ACC112 (cell line): ENCODE data around the gene HOXC10.

Source experiments
- H2AFZ ChIP-seq: fragments of 200-600 bp; sonication (generic); one replicate; pipeline ENCODE4 v1.6.0; 2017; ENCODE audit warnings: antibody characterized with exemption, low read length; ENCODE audit not compliant: unreplicated experiment
- H3K27ac ChIP-seq: fragments of 200-600 bp; sonication (generic); 2 replicates; pipeline ENCODE4 v1.5.1; 2014; ENCODE audit warnings: low read depth, mild to moderate bottlenecking, antibody characterized with exemption, low read length, moderate library complexity
- H3K27me3 ChIP-seq: fragments of 200-600 bp; sonication (generic); 2 replicates; pipeline ENCODE4 v1.6.1; 2014; ENCODE audit warnings: mild to moderate bottlenecking, antibody characterized with exemption, low read length, moderate library complexity, mixed read lengths; ENCODE audit not compliant: insufficient read depth
- H3K36me3 ChIP-seq: fragments of 200-600 bp; sonication (generic); 2 replicates; pipeline ENCODE4 v1.6.1; 2016; ENCODE audit warnings: mild to moderate bottlenecking, antibody characterized with exemption, low read length, moderate library complexity, mixed read lengths; ENCODE audit not compliant: insufficient read depth
- H3K4me1 ChIP-seq: fragments of 200-600 bp; sonication (generic); one replicate; pipeline ENCODE4 v1.6.1; 2016; ENCODE audit warnings: low read length, mixed read lengths; ENCODE audit not compliant: insufficient read depth, unreplicated experiment, control insufficient read depth
- H3K4me3 ChIP-seq: fragments of 200-600 bp; sonication (generic); 2 replicates; pipeline ENCODE4 v1.5.1; 2014; ENCODE audit warnings: mild to moderate bottlenecking, low read depth, low read length
- H3K79me2 ChIP-seq: fragments of 200-600 bp; sonication (generic); one replicate; pipeline ENCODE4 v1.6.0; 2016; ENCODE audit warnings: low read length; ENCODE audit not compliant: control insufficient read depth, unreplicated experiment, insufficient read depth

Gene HOXC10

DNA sequence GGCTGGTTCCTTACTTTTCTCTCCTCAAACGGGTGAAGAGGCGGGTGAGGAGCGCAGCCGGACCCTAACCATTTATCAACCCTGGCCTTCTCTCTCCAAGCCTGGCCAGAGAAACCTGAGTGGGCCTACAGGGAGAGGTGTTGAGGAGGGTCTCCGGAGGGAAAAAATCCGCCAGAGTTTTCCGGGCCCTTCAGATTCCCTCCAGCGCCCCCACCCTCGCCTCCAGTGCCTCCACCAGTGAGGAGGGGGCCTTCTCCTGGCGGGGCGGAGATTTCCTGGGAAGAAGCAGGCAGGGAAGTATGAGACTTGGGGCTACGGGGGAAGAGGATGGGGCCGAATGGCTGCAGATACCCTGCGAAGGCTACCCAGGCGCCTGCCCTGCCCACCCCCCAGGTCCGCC, 46.5 kb downstream of the HOXC10 start:
- H3K27me3 ChIP-seq: no peaks in the 10 kb centered on the region

DNA sequence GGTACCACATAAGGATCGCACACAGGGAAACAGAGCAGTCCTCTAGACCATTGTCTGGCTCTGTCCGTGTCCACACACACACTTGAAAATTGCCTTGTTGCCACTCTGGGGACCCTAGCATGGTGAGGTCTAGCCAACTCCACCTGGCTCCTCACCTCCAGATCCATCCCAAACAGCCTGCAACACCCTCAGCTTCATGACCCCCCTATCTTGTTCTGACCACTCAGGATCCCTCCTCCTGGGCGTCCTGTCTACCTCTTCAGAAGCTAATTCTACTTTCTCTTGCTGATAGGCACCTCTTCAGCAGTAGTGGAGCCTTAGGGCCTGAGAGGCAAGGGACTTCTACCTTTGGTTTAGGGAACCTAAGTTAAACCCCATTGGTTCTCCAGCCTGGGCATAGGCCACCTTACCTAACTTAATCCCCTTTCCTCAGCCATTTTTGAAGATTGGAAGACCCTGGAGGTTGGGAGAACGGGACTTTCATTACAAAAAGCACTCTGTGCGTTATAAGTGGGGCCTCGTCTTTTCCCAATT, 47.2 kb downstream of the HOXC10 start:
- H3K27ac ChIP-seq: no peak overlapping the region
- no peaks in the 10 kb centered on the region for H3K79me2 ChIP-seq
- H3K36me3 ChIP-seq: no peaks in the 10 kb centered on the region
- H2AFZ ChIP-seq: no peak overlapping the region
- peaks cover 11% of the 10 kb centered on the region for H3K4me1 ChIP-seq
- no peaks in the 10 kb centered on the region for H3K27me3 ChIP-seq
- no peak overlapping the region for H3K4me3 ChIP-seq

More for the DNA sequence above, 46.5 kb downstream of the HOXC10 start:
- Histone ChIP-seq H3K79me2 (no peaks in the 10 kb centered on the region), H3K4me1 (peaks cover 11% of the 10 kb centered on the region), H3K4me3 (peak overlapping the region; percentile 71), H2AFZ (peak overlapping the region; percentile 51), H3K36me3 (no peaks in the 10 kb centered on the region), H3K27ac (peak overlapping the region; percentile 11; the same call in 1 of the 2 replicates)

DNA sequence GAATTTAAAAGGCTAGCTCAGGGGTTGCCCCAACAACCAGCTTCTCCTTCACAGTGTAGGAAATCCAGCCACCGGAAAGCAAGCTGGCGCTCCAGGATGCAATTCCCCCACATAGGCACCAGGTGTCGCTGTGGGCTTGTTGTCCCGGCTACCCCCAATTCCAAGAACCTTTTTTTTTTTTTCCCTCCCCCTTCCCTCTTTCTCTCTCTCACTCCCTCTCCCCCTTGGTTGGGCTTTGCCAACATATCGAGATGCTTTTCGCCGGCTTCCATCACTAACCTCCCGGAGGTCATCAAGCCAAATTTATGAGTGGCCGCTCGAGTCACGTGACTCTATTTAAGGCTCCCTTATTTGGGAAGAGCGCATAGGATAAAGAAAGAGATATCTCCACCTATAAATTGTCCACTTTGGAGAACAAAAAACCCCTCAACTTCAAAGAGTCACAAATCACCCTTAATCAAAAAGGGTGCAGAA, 47.7 kb downstream of the HOXC10 start, which contains the start of gene HOXC5:
TSS of gene HOXC5 (plus strand) at position 424 of the 474 bp plus-strand sequence. CDS start 73 bp downstream, outside the sequence.
- peak within 1 kb of the TSS; percentile 100 for H2AFZ ChIP-seq
- H3K36me3 ChIP-seq: no peaks in the 10 kb centered on the region
- peaks cover 11% of the 10 kb centered on the region for H3K4me1 ChIP-seq
- peak within 1 kb of the TSS; percentile 5; the same call in 1 of the 2 replicates for H3K27ac ChIP-seq
- peak within 1 kb of the TSS; percentile 79 for H3K4me3 ChIP-seq
- no peaks in the 10 kb centered on the region for H3K27me3 ChIP-seq
- no peaks in the 10 kb centered on the region for H3K79me2 ChIP-seq

DNA sequence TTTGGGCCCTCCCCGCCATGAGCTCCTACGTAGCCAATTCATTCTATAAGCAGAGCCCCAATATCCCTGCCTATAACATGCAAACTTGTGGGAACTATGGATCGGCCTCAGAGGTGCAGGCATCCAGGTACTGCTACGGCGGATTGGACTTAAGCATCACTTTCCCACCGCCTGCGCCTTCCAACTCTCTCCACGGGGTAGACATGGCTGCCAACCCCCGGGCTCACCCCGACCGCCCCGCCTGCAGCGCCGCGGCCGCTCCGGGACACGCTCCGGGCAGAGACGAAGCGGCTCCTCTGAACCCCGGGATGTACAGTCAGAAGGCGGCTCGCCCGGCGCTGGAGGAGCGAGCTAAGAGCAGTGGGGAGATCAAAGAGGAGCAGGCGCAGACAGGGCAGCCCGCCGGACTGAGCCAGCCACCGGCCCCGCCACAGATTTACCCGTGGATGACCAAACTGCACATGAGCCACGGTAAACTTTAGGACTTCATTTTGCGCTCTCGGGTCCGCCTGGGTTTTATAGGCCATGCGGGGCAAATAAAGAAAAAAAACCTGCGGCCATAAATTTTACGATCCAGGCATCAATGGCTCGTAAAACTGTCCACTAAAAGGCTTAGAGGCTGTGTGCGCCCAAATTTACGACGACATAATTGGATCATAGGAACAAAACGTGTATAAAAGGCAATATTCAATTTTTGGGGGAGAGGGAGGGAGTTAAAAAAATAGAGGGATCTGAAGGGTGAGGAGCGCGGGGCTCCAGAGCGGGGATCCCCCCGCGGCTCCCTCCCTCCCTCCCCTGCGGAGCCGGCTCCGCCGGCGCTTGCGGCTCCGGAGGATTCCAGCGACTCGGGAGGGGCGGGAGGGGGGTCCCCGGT, 48.4 kb downstream of the HOXC10 start:
- Histone ChIP-seq H3K4me3 (peak overlapping the region; percentile 79), H2AFZ (peak overlapping the region; percentile 100), H3K4me1 (peaks cover 11% of the 10 kb centered on the region), H3K79me2 (no peaks in the 10 kb centered on the region), H3K36me3 (no peaks in the 10 kb centered on the region), H3K27ac (peak overlapping the region; percentile 5; the same call in 1 of the 2 replicates), H3K27me3 (no peaks in the 10 kb centered on the region)

DNA sequence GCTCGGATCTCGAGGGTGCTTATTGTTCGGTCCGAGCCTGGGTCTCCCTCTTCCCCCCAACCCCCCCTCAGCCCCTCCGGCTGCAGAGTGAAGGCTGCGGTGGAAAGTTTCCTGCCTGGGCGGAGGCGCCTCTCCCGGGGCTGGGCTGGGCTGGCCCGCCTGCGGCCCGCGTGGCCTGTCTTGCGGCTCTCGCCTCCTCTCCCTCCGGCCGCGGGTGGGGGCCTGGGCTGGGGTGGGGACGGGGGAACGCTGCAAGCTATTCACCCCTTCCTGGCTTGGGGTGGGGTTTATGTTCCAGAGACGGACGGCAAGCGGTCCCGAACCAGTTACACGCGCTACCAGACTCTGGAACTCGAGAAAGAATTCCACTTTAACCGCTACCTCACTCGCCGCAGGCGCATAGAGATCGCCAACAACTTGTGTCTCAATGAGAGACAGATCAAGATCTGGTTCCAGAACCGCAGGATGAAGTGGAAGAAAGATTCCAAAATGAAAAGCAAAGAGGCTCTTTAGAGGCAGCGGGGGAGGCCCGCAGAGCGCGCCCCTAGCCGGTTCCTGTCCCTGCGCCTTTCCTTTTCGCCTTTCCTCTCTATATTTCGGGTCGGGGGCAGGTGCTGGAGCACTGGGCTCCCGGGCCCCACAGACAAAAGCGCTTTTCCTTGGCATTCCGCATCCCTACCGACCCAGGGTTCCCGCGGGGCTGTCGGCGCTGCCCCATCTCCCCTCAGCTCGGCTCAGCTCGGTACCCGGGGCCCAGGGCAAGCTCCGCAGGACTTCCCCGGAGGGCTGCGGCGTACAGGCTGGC, 49.2 kb downstream of the HOXC10 start:
- H3K4me1 ChIP-seq: peaks cover 11% of the 10 kb centered on the region
- H3K79me2 ChIP-seq: no peaks in the 10 kb centered on the region
- H3K36me3 ChIP-seq: no peaks in the 10 kb centered on the region
- peak overlapping the region; percentile 100 for H2AFZ ChIP-seq
- no peak overlapping the region for H3K27ac ChIP-seq
- peak overlapping the region; percentile 79 for H3K4me3 ChIP-seq
- H3K27me3 ChIP-seq: no peaks in the 10 kb centered on the region

DNA sequence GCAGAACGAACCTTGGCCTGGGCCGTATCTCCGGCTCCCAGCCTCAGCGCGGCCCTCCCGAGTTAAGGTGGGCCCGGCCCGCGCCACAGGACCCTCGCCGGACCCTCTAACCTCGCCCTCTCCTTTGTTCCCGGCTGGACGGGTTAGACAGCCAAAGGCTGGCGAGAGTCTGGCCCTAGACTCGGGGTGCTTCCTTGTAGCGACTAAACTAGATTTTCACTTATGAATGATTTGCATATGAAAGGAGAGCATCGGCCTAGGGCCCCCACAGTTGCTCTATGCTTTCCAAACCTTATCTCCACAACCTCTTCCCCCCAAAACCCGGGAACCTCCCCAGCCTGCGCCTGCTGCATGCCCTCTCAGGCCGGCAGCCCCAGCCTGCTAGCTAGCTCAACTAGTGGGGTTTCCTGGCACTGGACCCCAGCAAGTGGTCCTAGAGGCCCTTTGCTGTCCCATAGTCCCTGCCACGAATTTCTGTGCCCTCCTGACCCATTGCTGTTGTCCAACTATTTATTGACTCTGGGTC, 49.9 kb downstream of the HOXC10 start:
- no peak overlapping the region for H2AFZ ChIP-seq
- H3K27me3 ChIP-seq: no peaks in the 10 kb centered on the region
- H3K4me1 ChIP-seq: peaks cover 15% of the 10 kb centered on the region
- H3K27ac ChIP-seq: no peak overlapping the region
- H3K4me3 ChIP-seq: no peak overlapping the region
- no peaks in the 10 kb centered on the region for H3K79me2 ChIP-seq
- H3K36me3 ChIP-seq: no peaks in the 10 kb centered on the region

DNA sequence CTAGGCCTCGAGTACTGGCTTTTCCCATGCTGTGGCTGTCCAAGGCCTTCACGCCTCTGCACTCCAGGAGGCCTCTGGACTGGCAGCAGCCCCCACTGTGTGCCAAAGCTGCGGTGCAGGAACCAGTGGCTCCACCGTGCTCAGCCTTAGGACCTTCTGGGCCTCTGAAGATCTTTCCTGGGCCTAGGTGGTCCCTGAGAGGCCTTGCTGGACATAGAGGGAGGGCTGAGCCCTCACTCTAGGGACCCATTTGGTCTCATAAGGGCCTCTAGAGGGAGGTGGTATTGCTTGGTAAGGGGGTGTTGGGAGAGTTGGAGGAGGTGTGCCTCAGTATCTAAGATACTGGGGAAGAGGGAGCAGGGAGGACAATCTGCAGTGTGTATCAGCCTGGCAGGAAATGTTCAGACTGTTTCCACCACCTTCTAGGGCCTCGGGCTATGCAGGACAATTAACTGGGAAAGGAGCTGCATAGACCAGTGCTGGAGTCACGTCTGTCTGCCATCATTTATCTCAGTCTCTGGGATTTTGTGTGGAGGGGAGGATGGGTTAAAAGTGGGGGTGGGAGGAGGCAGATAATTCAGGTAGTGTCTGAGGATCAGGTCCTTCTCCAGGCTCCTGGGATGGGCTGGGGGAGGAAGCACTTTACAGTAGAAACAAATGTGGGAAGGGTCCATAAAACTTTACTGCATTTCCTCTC, 50.8 kb downstream of the HOXC10 start:
- H3K4me1 ChIP-seq: peaks cover 16% of the 10 kb centered on the region
- no peak overlapping the region for H3K27ac ChIP-seq
- H3K36me3 ChIP-seq: no peaks in the 10 kb centered on the region
- H2AFZ ChIP-seq: no peak overlapping the region
- H3K79me2 ChIP-seq: no peaks in the 10 kb centered on the region
- H3K27me3 ChIP-seq: no peaks in the 10 kb centered on the region
- H3K4me3 ChIP-seq: no peak overlapping the region

DNA sequence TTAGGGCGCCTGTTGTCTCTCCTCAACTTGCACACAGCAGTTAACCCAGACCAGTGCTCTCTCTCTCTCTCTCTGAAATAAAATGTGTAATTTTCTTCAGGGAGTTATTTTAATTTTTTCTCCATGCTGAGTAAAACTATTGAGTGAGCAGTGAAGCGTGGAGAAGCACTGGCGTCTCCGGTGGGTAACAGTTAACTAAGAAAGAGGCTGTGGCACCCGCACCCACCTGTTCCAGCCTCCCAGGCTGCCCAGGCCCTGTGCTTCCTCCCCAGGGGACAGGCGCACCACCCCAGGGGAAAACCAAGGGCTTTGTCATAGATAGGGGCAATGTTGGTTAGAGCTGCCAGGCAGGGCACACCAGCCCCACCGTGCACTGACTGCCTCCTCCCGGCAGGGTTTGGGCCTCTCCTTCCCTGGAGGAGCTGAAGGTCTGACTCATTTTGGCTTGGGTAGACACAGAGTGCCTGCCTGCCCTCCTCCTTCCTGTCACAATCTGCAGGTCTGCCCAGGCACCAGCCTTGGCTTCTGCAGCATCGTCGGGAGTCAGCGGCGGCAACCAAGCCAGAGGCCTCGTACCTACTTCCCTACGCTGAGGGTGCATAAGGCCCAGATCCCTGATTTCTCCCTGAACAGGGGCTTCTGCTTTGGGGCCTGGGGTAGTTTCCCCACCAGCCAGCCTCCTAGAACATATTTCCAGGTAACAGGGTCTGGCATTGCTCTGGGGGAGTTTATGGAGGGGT, 51.8 kb downstream of the HOXC10 start:
- H3K27me3 ChIP-seq: no peaks in the 10 kb centered on the region

DNA sequence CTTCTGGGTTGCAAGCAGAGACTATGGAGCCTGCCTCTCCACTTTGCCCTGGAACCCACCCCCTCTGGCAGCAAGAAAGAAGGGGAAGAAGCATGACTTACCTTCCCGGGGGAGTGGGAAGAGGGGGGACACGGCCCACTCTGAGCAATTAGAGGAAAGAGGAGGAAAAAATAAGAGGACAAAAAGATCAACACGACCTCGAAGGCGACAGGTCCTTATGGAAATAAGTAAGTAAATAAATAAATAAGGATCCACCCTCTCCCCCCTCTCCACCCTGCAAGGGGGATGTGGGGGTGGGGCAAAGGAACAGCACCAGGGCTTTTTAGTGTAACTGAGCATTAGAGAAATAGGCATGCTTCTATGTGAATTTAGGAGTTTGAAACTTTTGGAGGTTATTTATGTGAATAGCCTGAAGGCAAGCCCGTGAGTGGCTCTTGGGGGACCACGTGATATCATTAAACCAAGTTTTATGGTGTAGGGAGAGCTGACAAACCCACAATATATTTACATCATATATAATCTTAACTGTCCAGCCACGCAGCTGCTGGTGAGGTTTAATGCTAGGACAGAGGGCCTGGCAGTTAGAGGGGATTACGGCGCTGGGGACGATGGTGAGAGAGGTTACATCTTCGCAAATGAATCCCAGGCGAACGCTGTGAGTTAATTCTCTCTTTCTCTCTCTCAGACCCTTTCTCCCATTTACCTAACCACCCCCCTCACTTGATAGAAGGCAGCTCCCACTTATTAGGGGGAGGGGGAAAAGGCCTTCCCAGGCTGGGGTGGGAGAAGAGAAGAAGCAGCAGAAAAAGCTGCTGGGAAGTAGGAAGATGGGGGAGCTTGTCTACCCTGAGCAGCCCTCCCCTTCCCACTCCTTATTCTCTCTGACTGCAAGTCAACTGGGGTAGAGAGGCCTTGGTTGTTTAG, 52.7 kb downstream of the HOXC10 start:
- no peaks in the 10 kb centered on the region for H3K36me3 ChIP-seq
- H2AFZ ChIP-seq: no peak overlapping the region
- H3K27ac ChIP-seq: no peak overlapping the region
- H3K4me3 ChIP-seq: no peak overlapping the region
- H3K27me3 ChIP-seq: no peaks in the 10 kb centered on the region
- H3K4me1 ChIP-seq: peaks cover 9% of the 10 kb centered on the region
- H3K79me2 ChIP-seq: no peaks in the 10 kb centered on the region

More for the DNA sequence above, 51.8 kb downstream of the HOXC10 start:
- no peaks in the 10 kb centered on the region for H3K36me3 ChIP-seq
- no peak overlapping the region for H3K4me3 ChIP-seq
- H2AFZ ChIP-seq: no peak overlapping the region
- H3K27ac ChIP-seq: no peak overlapping the region
- no peaks in the 10 kb centered on the region for H3K79me2 ChIP-seq
- peaks cover 9% of the 10 kb centered on the region for H3K4me1 ChIP-seq
